ENCODE data around the gene HIC2. TPM values are rescaled to one million over a fixed set of nuclear protein-coding genes. Genes with fewer than 3 reads are reported as not detected.
"Not testable (repeated sequence)": the region's sequence is repeated elsewhere in the genome, so short reads cannot be mapped to it uniquely, and the experiment has no call there.

The HIC2 gene
- polyA plus RNA-seq, 1 experiment: 0.93 TPM

GRCh38 chr22:21441170-21441569, 24.0 kb downstream of the HIC2 start:
- DNase-seq (ENCODE audit: low read depth, low spot score); H3K27me3 ChIP-seq (ENCODE audit: control insufficient read depth, insufficient read depth, low read length); H3K27ac ChIP-seq (ENCODE audit: low read depth, low read length); H3K4me3 ChIP-seq (ENCODE audit: low read depth, low read length); POLR2A ChIA-PET; CTCF ChIA-PET; H3K9me3 ChIP-seq (ENCODE audit: control insufficient read depth, insufficient read depth, low read length): not testable (repeated sequence)

- H3K4me3 ChIP-seq (ENCODE audit: low read depth, low read length); H3K9me3 ChIP-seq (ENCODE audit: control insufficient read depth, insufficient read depth, low read length); H3K27ac ChIP-seq (ENCODE audit: low read depth, low read length); H3K27me3 ChIP-seq (ENCODE audit: control insufficient read depth, insufficient read depth, low read length); CTCF ChIA-PET; DNase-seq (ENCODE audit: low read depth, low spot score); POLR2A ChIA-PET: not testable (repeated sequence)
These were observed 25.0 kb downstream of the HIC2 start for GRCh38 chr22:21442123-21442522.

- POLR2A ChIA-PET; H3K9me3 ChIP-seq (ENCODE audit: control insufficient read depth, insufficient read depth, low read length); H3K4me3 ChIP-seq (ENCODE audit: low read depth, low read length); CTCF ChIA-PET; H3K27ac ChIP-seq (ENCODE audit: low read depth, low read length); DNase-seq (ENCODE audit: low read depth, low spot score); H3K27me3 ChIP-seq (ENCODE audit: control insufficient read depth, insufficient read depth, low read length): not testable (repeated sequence)
These were observed 25.5 kb downstream of the HIC2 start for GRCh38 chr22:21442646-21443045.

- CTCF ChIA-PET: no interaction called here
These were observed 26.0 kb downstream of the HIC2 start for GRCh38 chr22:21443057-21443734.

GRCh38 chr22:21443735-21444421, 26.7 kb downstream of the HIC2 start:
- ChIA-PET POLR2A (no interaction called here), CTCF (no interaction called here)
- Histone ChIP-seq H3K9me3 (ENCODE audit: control insufficient read depth, insufficient read depth, low read length) (no peaks in the 10 kb centered on the region; the same call in 1 of the 2 replicates), H3K4me3 (ENCODE audit: low read depth, low read length) (no peak overlapping the region), H3K27me3 (ENCODE audit: control insufficient read depth, insufficient read depth, low read length) (no peaks in the 10 kb centered on the region), H3K27ac (ENCODE audit: low read depth, low read length) (no peak overlapping the region)
- DNase-seq (ENCODE audit: low read depth, low spot score): no peak
- no peak for TF ChIP-seq CTCF (IDR thresholded peaks at IDR 0.05; ENCODE audit: low read depth, low read length)

More at GRCh38 chr22:21443057-21443734, 26.0 kb downstream of the HIC2 start:
- H3K27ac ChIP-seq (ENCODE audit: low read depth, low read length): no peak overlapping the region
- POLR2A ChIA-PET: no interaction called here
- TF ChIP-seq CTCF (IDR thresholded peaks at IDR 0.05; ENCODE audit: low read depth, low read length): no peak
- no peak overlapping the region for H3K4me3 ChIP-seq (ENCODE audit: low read depth, low read length)
- no peak for DNase-seq (ENCODE audit: low read depth, low spot score)
- no peaks in the 10 kb centered on the region; the same call in 1 of the 2 replicates for H3K9me3 ChIP-seq (ENCODE audit: control insufficient read depth, insufficient read depth, low read length)
- H3K27me3 ChIP-seq (ENCODE audit: control insufficient read depth, insufficient read depth, low read length): no peaks in the 10 kb centered on the region

GRCh38 chr22:21444701-21445436, 27.7 kb downstream of the HIC2 start:
- Histone ChIP-seq H3K4me3 (ENCODE audit: low read depth, low read length) (no peak overlapping the region), H3K27ac (ENCODE audit: low read depth, low read length) (no peak overlapping the region), H3K27me3 (ENCODE audit: control insufficient read depth, insufficient read depth, low read length) (no peaks in the 10 kb centered on the region), H3K9me3 (ENCODE audit: control insufficient read depth, insufficient read depth, low read length) (no peaks in the 10 kb centered on the region; the same call in 1 of the 2 replicates)
- ChIA-PET POLR2A (no interaction called here), CTCF (no interaction called here)
- TF ChIP-seq CTCF (IDR thresholded peaks at IDR 0.05; ENCODE audit: low read depth, low read length): no peak
- DNase-seq (ENCODE audit: low read depth, low spot score): no peak

All from AG04450 (cell line).